GM18870 (cell line): ENCODE measurements around the gene RWDD3.

ENCODE experiments used
- ATAC-seq: cut with Tn5 transposase; IDR thresholded peaks from one replicate; pipeline ENCODE4 v1.9.1; 2021; ENCODE audit warnings: moderate library complexity; ENCODE audit not compliant: unreplicated experiment

The RWDD3 gene

DNA sequence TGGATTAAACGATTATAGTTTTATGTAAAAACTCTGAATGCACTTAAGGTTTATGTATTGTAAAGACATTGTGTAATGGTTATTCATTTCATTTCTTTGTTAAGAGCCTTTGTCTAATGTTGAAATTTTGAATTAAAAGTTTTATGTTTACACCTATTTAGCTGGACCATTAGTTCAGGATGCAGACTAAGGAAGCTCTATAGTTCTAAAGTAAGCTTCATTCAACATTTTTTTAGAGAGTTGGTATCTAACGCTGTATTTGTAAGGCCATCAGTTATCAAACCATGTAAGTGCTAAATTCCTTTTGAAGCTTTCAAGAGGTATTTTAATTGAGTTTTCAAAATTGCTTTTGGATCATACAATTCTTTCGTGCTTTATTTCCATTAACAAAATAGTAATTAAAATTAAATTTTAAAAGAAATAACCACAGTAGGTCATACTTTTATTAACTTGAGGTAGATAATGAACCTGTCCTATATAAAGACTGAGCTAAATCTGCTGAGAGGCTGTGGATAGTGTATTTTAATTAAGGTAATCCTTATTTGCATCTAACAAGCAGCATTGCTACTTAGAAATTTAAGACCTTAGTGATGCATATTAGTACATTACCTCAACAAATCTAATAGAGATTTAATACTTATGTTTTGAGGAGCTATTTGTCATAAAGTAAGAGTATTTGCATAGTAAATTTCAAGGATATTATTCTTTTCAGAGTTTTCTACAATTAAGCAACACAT is 47.9 kb downstream of the RWDD3 start:
- ATAC-seq, result no peak

DNA sequence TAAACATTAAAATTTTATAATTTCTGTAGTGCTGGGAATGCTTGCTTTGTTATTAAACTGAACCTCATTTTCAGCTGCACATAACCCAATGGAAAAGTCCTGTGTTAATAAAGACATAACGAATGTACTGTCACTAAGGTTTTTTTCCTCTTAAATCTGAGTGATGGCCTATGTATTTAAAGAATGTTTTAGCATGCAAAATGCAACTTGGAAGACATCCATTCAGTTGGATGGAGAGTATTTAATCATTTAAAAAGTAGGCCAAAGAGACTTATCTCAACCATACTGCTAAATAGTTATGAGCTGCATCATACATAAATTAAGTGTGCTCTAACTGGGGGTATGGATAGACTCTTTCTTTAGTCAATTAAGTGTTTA is 48.5 kb downstream of the RWDD3 start:
- ATAC-seq, result no peak

DNA sequence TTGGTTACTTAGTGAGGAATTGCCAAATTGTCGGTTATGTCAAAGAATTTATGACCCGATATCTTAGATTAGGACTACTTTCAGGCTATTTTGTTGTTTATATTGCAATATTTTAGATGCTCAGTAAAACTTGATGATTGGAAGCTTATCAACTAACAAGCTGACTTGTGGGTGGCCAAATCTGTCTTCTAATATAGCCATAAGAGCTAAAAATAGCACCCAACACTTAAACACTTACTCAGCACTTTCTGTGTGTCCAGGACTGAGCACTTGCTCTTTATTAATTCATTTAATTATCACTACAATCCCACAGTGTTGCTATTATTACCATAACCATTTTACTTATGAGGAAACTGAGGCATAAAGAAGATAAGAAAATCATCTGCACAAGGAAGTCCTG is 50.4 kb downstream of the RWDD3 start:
- no peak for ATAC-seq

DNA sequence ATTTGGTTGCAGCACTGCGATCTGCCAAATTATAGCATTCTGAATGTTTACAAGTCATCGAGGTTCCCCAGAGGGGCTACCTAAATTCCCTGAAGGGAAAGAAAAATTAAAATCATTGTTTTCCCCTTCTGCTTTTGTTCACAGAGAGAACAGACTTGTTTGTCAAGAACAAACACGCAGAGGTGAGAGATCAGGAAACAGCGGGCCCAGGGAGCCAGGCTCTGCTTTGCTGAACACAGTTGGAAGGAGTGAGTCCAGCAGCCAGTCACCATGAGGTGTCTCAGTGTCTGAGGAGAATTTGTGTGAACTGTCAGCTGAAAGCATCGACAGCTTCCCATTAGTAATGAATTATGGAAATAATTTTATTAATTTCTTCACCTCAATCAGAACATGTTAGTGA is 52.5 kb downstream of the RWDD3 start:
- no peak for ATAC-seq

DNA sequence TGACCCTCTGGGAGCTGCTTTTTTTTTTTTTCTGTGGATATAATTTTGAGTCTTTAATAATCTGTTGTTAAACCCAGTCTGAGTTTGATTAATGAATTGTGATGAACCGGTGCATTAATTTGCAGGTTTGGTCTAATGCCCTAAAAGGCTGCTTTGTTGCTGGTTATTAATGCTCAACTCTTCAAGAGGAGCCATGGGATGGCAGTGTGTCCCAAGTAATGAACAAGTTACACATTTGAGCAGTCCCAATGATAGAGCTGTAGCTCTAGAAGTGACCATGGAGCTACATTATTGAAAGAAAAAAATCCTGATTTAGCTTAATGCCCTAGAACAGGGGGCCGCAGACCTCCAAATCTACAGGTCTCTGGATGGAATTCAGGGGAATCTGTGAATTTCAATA is 53.1 kb downstream of the RWDD3 start:
- no peak for ATAC-seq

DNA sequence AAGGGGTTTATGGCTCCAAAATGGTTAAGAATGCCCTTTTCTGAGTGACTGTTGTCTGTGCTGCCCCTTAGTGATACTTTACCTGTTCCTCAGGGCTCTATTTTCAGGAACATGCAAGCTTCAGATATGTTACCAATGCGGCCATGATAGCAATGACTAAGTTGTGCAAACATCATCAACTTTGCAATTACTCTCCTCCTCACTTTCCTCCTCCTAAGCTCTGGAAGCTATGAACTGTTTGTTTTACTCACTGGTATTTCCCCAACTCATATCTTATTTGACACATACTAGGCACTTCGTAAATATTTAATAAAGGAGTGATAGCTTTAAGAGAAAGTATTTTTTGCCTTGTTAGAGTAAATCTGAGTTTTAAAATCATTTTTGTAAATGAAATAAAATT is 53.8 kb downstream of the RWDD3 start:
- no peak for ATAC-seq
